Cerebellar nuclear complex (tissue), 1 donor: ENCODE data around the gene PEPD.
"Not testable (repeated sequence)": the region's sequence is repeated elsewhere in the genome, so short reads cannot be mapped to it uniquely, and the experiment has no call there.

Source experiments
- DNase-seq, 2 experiments: peaks; one replicate each; lab custom pipeline; 2025; lab: John Stamatoyannopoulos, UW

PEPD gene

DNA sequence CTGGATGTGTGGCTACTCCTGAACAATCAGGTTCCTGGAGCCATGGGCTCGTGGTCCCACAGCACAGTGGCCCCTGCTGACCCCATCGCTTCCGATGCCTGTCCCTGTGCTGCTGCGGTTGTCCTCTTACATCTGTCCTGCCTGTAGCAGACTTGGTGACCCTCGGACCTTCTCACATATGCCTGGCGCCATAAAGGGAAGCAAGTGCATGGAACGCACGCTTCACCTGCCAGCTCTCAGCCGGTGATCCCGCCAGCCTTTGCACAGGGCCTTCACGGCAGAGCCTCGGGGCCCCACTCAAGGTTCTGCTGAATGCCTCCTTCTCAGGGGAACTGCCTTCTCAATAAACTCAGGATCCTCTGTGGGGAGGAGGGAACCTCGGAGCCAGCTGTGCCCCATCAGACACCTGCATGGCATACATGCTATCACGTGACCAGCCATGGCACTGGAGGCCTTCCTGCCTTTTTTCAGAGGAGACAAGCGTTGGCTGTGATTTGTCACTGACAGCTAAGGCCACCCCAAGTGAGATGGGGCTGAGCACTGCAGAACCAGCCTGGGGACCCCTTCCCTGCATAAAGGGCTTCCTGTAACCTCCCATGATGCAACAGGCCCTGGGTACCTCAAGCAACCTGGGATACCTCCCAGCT, 24.3 kb downstream of the PEPD start:
- no peak for DNase-seq

DNA sequence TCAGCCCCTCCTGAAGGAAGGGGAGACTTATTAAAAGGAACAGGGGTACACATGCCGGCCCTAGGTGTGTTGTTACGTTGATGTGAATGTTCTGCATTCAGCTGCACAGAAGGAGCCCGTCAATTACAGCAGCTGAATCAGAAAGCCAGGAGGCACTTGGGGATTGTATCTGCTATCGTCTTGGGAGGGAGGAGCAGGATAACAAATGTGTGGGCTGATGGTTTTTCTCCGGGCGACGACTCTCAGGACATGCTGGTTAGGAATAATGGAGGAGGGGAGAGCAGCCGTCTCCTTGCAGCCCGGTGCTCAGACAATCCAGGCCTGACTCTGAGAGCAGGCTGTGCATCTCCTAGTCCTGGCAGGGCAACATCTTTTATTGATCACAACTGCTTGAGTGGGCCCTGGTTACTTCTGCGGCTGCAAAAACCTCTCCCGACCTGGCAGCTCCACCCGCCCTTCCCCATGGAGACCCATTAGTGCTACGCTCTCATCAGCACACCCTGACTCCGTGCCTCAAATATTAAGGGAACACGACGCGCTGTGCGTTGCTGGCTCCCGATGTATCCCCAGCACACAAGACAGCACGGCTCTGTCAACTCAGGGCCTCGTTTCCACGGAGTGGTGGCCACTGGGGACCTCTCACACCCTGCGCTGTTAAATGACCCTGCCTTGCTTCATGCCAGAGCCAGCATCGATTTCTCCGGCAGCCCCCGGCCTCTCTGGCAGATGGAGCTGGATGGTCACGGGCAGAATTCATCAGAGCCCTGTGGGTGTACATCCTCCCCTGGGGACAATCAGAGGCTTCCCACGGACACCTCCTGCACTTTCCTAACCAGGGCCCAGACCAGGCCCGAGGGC, 25.3 kb downstream of the PEPD start:
- DNase-seq, result no peak

DNA sequence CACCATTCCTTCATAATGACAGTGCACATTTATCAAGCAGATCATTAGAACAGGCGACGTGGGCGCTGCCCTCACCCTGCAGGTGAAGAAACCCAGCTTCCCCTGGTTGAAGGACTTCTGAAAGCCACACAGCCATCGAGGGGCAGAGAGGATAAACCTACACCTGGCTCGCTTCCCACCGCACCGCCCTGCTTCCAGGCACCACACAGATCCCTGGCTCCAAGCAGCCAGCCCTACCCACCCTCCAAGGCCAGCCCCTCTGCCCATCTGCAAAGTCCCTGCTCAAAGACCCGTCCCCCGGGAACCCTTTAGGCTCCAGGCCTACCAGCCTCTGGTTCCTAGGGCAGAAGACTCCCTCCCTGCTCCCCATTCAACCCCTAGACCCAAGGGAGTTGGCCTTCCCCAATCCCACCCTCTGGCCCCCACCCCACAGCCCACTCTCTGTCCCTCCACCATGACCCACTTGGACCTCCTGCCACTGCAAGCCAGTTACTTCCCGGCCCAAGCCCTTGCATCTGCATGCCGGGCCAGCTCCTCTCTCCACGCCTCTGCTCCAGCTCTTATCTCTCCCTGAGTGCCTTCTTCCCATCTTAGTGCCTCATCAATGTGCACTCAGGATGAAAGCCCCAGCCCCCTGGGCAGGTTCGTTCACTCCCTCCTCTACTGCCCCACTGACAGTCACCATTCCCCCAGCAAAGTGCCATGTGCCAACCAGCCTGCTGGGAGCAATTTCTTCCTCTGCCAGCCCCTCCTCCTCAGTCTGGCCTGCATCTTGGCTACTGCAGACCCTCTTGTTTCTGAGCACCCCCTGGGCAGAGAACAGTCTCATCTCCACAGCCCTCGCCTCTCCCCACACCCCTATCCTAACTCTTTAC, 28.0 kb downstream of the PEPD start:
- no peak for DNase-seq

DNA sequence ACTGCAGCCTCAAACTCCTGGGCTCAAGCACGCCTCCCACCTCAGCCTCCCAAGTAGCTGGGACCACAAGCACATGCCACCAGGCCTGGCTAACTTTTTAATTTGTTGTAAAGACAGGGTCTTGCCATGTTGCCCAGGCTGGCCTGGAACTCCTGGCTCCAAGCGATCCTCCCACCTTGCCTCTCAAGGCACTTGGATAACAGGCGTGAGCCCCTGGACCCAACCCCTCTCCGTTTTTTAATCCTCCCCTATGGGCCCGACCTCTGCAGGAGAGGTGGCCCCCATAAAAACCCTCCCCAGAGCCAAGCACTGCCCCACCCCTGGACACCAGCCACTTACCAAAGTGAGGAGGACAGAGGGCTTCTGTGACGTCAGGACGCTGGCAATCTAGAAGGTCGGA, 28.6 kb downstream of the PEPD start:
- DNase-seq, result no peak

DNA sequence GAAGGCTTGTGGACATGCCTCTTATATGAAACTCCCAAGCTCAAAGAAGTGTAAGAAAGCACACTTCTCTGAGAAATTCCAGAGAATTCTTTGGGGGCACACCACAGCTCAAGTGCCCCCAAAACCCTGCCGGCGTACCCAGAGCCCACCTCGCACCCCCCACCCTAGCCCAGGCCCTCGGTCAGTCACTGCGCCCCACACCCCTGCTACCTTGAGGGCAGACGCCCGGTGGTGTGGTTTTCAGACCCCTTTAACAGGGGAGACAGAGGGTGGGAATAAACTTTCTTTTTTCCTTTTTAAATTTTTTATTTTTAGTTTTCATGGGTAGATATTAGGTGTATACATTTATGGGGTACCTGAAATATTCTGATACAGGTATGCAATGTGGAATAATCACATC, 29.5 kb downstream of the PEPD start:
- DNase-seq, result no peak

DNA sequence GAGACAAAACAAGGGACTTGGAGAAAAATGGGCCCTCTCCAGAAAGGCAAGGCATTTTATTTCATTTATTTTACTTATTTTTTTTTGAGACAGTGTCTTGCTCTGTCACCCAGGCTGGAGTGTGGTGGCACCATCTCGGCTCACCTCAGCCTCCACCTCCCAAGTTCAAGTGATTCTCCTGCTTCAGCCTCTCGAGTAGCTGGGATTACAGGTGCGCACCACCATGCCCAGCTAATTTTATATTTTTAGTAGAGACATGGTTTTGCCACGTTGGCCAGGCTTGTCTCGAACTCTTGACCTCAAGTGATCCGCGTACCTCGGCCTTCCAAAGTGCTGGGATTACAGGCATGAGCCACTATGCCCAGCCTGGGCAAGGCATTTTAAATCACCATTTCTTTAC, 31.0 kb downstream of the PEPD start:
- not testable (repeated sequence) for DNase-seq

DNA sequence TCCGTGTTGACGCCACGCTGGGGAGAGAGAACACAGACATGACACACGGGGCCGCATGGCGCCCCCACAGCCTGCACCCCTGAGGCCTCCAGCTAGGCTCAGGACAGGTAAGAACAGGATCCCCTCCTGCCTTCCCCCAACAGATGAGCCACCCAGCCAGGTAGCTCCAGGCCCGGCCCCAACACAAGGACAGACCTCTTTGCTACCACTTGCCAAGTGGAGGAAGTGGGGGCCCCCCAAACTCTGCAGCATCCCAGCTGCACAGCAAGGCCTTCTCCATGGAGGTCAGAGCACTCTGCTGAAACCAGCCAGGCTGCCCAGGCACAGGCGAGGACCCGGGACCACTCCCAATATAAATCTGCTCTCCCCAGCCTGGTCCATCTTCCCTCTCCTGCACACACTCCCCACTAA, 31.5 kb downstream of the PEPD start:
- DNase-seq, result no peak

GRCh38 chr19:33488826-33489225, 32.8 kb downstream of the PEPD start:
- no peak for DNase-seq

- DNase-seq, result no peak
Measured at GRCh38 chr19:33487901-33488800, 33.4 kb downstream of the PEPD start.

DNA sequence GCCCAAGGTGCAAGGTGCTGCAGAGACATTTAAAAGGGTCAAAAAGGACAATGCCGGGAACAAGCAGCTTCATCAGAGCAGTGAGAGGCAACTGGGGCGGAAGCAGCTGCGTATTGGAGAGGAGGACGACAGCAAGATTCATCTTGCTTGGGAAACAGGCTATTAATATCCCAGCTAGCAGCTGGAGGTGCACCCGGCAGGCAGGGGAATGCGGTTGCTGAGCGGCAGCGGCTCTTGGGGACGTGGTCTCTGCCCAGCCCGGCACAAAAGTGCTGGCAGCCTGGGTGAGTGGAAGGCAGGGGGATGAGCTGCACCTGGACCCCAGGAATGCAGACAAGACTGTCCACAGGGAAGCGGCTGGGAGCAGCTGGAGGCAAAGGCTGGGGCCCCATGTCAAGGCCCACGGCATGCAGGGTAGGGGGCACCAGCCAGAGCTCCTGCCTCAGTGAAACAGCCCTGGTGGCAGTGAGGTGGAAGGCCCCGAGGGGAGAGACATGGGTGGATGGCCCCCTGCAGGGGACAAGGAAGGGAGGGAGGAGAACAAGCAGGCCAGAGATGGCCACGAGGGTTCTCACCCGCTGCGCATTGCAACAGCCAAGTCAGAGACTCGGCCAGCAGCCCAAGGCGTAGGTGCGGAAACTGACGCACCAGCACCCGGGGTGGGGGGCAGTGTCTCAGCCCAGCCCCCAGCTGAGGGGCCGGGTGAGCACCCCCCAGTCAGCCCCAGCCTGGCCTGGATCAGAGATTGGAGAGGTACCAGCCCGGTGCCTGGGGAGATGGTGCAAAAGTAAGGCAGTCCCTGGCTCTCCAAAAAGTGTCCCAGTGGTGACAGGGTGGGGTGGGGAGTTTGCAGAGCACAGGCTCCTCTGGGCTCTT, 34.4 kb downstream of the PEPD start:
- no peak for DNase-seq

GRCh38 chr19:33486407-33486806, 35.2 kb downstream of the PEPD start:
- DNase-seq, result no peak

DNA sequence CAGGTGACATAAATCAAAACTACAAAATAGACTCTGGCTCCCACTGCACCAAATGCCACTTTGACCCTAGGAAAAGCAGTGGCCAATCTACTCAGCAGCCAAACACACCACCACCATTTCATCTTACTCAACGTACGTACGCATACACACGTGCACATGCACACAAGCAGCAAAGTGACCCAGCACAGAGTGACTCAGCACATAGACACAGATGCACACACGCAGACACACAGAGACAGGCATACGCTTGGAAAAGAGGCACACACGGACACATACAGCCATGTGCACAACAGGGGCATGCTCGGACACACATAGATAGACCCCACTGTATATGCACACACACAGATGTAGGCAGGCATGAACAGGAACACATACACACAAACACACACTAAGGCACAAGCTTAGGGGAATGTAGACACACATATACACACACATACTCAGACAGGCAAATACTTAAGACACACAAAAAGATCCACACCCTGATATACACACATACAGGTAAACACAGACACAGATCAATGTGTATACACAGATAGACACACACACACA, 37.3 kb downstream of the PEPD start:
- DNase-seq, result no peak

GRCh38 chr19:33482476-33482875, 39.1 kb downstream of the PEPD start:
- DNase-seq, result no peak

GRCh38 chr19:33481863-33482262, 39.7 kb downstream of the PEPD start:
- no peak for DNase-seq

DNA sequence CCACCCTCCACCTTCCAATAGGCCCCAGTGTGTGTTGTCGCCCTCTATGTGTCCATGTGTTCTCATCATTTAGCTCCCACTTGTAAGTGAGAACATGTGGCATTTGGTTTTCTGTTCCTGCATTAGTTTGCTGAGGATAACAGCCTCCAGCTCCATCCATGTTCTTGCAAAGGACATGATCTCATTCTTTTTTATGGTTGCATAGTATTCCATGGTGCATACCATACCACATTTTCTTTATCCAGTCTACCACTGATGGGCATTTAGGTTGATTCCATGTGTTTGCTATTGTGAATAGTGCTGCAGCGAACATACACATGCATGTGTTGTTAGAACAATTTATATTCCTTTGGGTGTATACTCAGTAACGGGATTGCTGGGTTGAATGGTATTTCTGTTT, 42.0 kb downstream of the PEPD start:
- DNase-seq, result not testable (repeated sequence)

GRCh38 chr19:33477781-33478180, 43.8 kb downstream of the PEPD start:
- no peak for DNase-seq

- DNase-seq, result no peak
Measured at GRCh38 chr19:33476151-33476707, 45.4 kb downstream of the PEPD start.

GRCh38 chr19:33473653-33474305, 47.8 kb downstream of the PEPD start:
- DNase-seq, result no peak
